Lower leg skin (tissue), 4 donors: ENCODE measurements around the gene FNIP1. TPM values are rescaled to one million over a fixed set of nuclear protein-coding genes. Genes with fewer than 3 reads are reported as not detected.
"Not testable (repeated sequence)": the region's sequence is repeated elsewhere in the genome, so short reads cannot be mapped to it uniquely, and the experiment has no call there.

Experiments
- DNase-seq, 2 donors: peaks; one replicate each; pipeline ENCODE4 v3.0.0-alpha.2; 2019; ENCODE audit warnings: low spot score in 2 of 2
- H3K4me3 ChIP-seq: fragments of 200-600 bp; sonication (generic); 2 replicates; pipeline ENCODE4 v1.5.1; 2017; ENCODE audit warnings: mild to moderate bottlenecking, low read depth; ENCODE audit not compliant: poor library complexity, severe bottlenecking
- CTCF ChIP-seq, 3 donors: fragments of 450-650 bp; IDR thresholded peaks; one replicate each; pipeline ENCODE4 v1.5.1; 2016; ENCODE audit warnings: antibody characterized with exemption in 3 of 3, mild to moderate bottlenecking in 3 of 3, moderate library complexity in 2 of 3
- POLR2A ChIP-seq, 2 donors: fragments of 450-650 bp; IDR thresholded peaks; one replicate each; pipeline ENCODE4 v1.6.1; 2016 to 2017; ENCODE audit warnings: antibody characterized with exemption in 2 of 2, mild to moderate bottlenecking in 1 of 2, moderate library complexity in 1 of 2
- WGBS, 2 donors: methylation state at CpG; one replicate each; pipeline ENCODE4 v1.1.5; 2018; 5-methylcytosine and 5-hydroxymethylcytosine counted together
- intact Hi-C: fragments of 100-400 bp; cut with DNase I; formaldehyde crosslinking; loops from one replicate; pipeline ENCODE4 v1.15.0; 2023; ENCODE audit warnings: low total_unique reads
- total RNA-seq, 4 donors: library from RNA; depleted of rRNA; stranded (reverse); fragments of >200 nt; gene quantifications; one replicate each; pipeline ENCODE4 v1.1.0, GENCODE V29; 2016

FNIP1 gene
- total RNA-seq, 4 donors from 2014 or later = 31.3 to 48.1 (median 36.2) TPM

GRCh38 chr5:131685516-131686171, 111.2 kb downstream of the FNIP1 start:
- intact Hi-C loops = no loop called here
- WGBS, 2 donors = 80 to 90% methylated on average over 7 of the region's 7 CpGs
- H3K4me3 ChIP-seq = no peak overlapping the region
- TF ChIP-seq POLR2A (IDR thresholded peaks at IDR 0.05) (no peak), CTCF (IDR thresholded peaks at IDR 0.05) (no peak)
- no peak for DNase-seq

- no peak for DNase-seq
- intact Hi-C loops = no loop called here
- TF ChIP-seq POLR2A (IDR thresholded peaks at IDR 0.05) (no peak), CTCF (IDR thresholded peaks at IDR 0.05) (no peak)
- H3K4me3 ChIP-seq = no peak overlapping the region
Observed at GRCh38 chr5:131684595-131684994, 112.2 kb downstream of the FNIP1 start.

GRCh38 chr5:131684051-131684450, 112.8 kb downstream of the FNIP1 start:
- TF ChIP-seq POLR2A (IDR thresholded peaks at IDR 0.05) = no peak
- TF ChIP-seq CTCF (IDR thresholded peaks at IDR 0.05) = no peak
- no peak for DNase-seq
- intact Hi-C loops = no loop called here
- 73 to 84% methylated on average over 1 of the region's 1 CpG for WGBS, 2 donors
- no peak overlapping the region for H3K4me3 ChIP-seq

- 88 to 91% methylated on average over 2 of the region's 2 CpGs for WGBS, 2 donors
- TF ChIP-seq CTCF (IDR thresholded peaks at IDR 0.05) = no peak
- no peak for TF ChIP-seq POLR2A (IDR thresholded peaks at IDR 0.05)
- H3K4me3 ChIP-seq = no peak overlapping the region
- DNase-seq = no peak
- intact Hi-C loops = no loop called here
Observed at GRCh38 chr5:131682826-131683225, 114.0 kb downstream of the FNIP1 start.

- no peak overlapping the region for H3K4me3 ChIP-seq
- intact Hi-C loops = no loop called here
- 95 to 97% methylated on average over 5 of the region's 5 CpGs for WGBS, 2 donors
- TF ChIP-seq POLR2A (IDR thresholded peaks at IDR 0.05) (no peak), CTCF (IDR thresholded peaks at IDR 0.05) (no peak)
- DNase-seq = no peak
Observed at GRCh38 chr5:131682175-131682574, 114.6 kb downstream of the FNIP1 start.

- H3K4me3 ChIP-seq = no peak overlapping the region
- TF ChIP-seq POLR2A (IDR thresholded peaks at IDR 0.05) = no peak
- TF ChIP-seq CTCF (IDR thresholded peaks at IDR 0.05) = no peak
- intact Hi-C loops = no loop called here
- 35 to 44% methylated on average over 1 of the region's 1 CpG for WGBS, 2 donors
- no peak for DNase-seq
Observed at GRCh38 chr5:131679911-131680310, 116.9 kb downstream of the FNIP1 start.

- DNase-seq, H3K4me3 ChIP-seq, intact Hi-C loops: not testable (repeated sequence)
- WGBS, 2 donors = 98% methylated on average over 10 of the region's 10 CpGs
Observed at GRCh38 chr5:131678273-131678672, 118.5 kb downstream of the FNIP1 start.
